GM21381 (cell line): ENCODE measurements around the gene MOCOS.

ENCODE experiments used
- ATAC-seq: cut with Tn5 transposase; IDR thresholded peaks from one replicate; pipeline ENCODE4 v1.9.1; 2021; ENCODE audit warnings: mild to moderate bottlenecking, moderate library complexity; ENCODE audit not compliant: unreplicated experiment

MOCOS gene

DNA sequence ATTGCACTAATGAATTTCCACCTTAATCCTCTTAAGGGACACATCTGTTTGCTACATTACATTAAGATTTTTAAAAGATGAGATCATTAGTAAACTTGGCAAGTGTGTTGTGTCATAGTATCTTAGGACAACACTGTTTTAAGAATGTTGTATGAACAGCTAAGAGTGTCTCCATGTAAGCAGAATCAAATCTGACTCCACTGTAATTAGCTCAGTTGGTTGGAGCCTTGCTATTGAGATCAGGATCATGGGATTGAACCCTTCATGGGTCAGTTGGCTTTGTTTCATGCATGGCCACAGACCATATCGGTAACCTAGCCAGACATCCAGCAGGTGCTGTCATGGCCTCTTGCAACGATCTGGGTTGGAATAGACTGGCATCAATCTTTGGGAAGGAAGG lies 115.4 kb downstream of the MOCOS start:
- ATAC-seq = no peak

DNA sequence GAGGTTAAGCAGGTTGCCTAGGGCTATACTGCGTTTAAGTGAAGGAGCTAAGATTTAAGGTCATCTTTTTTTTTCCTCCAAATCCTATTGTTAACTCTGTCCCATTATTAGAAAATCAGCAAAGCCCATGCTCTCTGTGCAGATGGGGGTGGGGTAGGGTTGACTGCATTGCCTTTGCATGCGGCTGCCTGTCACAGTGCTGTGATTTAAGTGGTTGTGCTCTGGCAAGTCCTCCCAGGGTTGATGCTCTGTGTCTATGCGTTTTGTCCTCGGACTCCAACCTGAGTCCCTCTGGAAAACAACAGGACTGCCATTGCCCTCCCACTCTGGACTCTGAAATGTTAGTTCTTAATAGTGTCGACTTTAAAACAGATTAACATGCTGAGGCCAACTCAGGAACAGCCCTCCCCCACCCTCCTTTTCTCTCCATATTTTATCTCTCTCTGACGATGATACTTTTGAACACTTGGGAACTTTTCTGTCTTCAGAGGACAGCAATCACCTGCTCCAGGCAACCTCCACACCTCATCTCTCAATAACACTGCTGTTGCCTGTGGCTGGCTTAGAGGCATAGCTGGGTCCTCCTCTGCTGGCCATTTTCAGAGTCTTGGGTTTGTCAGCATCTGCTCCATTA lies 116.0 kb downstream of the MOCOS start:
- no peak for ATAC-seq

DNA sequence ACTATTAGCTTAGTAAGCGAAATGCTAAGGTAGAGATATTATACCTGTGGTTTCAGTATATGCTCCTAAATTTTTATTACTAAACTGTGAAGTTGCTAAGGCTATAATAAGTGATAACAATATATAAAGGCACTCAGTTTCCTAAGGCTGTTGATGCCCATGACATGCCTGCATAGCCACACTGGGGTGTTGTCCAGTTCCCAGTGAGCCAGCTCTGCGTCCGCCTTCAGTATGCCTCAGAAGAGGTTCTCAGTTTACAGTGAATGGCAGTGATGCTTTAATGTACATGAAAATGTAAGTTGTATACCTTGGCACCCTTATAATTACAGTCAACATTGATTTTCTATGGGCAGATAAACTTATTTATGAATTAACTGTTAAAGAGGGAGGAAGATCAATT lies 117.4 kb downstream of the MOCOS start:
- ATAC-seq = no peak

DNA sequence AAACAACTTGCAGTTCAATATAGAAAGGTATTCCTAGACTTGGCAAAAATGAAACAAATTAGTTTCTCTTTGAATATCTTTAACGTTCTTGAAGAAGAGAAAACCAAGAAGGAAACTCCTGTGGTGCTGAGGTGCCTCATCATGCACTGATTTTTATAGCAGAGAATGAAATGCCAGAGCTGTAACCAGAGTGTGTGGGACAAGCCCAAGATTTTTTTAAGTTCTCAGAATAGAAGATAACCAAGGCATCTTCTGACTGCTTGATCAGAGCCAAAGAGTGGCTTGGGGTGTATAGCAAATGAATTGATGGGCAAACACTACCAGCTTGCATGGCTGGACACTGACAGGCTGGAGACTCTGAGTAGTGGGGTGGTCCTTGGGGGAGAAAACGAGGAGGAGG lies 118.1 kb downstream of the MOCOS start:
- no peak for ATAC-seq

DNA sequence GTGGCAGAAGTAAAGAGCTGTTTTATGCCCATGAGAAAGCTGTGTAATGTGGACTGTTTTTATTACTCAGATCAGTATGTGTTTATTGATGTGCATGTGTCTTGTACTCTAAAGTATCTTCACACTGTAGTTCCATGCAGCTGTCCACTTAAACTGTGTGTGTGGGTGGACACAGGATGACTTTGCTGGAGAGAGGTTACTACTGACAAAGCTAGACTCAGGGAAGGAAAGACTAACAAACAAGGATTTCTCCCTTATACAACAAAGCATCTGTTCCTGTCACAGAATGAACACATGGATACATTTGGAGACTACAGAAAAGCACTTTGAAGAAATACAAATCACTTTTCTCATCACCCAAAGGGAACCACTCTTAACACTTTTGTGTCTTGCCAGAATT lies 120.2 kb downstream of the MOCOS start:
- no peak for ATAC-seq

DNA sequence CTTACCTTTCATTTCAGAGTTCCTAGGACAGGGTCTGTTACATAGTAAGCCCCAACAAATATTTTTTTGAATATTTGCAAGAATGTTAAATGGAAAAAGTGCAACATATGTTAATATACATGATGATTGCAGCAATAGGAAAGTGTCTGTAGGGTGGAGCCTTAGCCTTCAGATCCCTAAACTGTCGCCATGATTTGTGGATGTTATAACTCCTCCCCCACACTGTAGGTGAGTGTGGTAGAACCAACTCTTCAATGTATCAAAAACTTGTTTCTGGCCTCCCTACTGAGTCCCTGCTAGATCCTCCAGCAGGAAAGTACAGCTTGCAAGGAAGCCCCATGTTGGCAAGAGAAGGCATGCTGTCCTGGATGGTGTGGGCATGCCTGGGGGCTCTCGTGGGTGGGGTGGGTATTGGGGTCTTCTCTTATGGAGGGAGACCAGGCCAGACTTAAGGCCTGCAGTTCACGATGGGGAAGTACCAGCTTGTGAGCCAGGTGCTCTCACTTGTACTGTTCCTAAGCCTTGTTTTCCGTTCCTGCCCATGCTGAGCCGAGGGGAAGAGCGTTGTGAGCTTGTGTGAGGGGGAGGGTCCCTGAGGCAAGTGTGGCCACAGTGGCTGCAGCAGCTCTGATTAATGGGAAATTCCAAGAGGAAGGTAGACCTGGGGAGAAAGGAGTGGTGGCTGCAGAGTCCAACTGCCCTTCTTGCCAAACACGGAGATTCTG lies 121.6 kb downstream of the MOCOS start:
- ATAC-seq = no peak

DNA sequence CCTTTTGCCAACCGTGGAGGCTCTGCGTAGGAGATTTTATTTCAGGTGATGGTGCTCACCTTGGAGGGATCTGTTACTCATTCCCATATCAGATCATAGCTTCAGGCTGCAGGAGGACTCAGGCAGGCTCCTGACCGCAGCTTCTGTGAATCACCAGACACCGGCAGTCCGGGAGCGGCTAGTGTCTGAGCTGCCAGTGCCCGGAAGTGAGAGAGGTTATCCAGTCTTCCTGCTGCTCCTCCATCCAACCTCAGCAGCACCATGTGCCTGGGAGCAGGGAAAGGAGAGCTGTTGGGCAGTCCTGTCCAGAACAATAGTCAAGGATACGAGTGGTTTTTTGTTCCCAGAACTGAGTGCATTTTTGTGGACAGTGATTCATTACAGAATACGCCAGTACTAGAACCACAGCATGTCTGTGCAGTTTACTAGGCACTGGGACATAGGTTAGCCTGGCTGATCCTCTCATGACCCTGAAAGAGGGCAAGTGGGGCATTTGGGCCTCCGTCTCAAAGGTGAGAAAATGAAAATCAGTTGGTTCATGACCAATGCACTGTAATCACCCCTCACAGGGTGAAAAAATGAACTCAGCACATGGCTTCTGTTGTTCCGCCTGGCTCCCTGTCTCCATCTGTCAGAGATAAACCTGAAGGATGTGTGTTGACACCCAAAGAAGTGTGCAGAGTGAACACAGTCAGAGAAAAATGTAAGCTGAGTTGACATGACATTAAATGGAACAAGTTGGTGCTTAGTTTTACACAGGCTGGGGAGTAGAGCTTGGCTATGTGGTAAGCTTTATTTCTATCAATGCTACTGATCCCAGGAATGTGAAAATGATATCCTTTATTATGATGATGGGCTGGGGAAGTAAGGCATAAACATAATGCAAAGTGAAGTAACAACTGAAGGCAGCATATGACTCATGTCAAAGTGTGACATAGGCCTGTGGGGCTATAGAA lies 122.4 kb downstream of the MOCOS start:
- no peak for ATAC-seq

DNA sequence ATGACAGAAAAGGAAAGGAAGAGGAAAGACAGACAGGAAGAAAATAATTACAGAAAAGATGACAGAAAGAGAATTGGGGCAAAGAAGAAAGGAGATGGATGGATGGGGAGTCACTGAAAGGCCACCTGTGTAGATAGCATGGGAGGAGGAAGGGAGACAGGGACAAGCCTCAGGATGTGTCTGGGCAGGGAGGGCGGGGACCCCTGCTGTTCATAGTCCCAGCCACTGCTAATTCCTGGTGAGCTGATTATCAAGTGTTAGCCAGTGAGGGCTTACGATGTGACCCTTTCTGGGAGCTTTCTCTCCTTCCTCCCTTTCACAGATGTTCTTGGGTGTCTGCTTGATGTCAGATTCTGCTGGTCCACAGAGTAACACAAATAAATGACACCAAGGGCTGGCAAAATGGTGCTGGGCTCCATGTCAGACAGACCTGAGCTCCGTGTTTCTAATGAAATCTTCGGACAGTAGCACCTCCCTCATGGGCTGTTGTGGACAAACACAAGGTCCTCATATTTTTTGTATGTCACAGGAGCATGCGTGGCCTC lies 123.8 kb downstream of the MOCOS start:
- no peak for ATAC-seq

DNA sequence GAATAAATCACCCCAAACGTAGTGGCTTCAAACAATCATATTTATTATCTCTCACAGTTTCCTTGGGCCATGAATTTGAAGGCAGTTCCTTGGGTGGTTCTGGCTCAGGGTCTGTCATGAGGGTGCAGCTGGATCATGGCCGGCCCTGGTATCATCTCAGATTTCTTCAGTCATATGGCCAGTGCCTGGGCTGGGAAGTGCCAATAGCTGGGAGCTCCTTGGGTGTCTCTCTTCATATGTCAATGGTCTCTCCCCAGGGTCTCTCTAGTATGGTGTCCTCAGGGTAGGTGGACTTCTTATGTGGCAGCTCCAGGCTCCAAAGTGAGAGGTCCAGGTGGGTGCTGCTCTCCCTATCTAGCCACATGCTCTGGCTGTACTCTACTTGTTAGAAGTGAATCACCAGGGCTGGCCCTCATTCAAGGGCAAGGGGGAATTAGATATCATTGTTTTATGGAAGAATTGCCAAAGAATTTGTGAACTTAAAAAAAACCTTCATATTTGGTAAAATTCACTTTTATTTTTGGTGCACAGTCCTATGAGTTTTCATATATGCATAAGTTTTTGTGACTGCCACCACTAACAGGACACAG lies 125.6 kb downstream of the MOCOS start:
- ATAC-seq = no peak

DNA sequence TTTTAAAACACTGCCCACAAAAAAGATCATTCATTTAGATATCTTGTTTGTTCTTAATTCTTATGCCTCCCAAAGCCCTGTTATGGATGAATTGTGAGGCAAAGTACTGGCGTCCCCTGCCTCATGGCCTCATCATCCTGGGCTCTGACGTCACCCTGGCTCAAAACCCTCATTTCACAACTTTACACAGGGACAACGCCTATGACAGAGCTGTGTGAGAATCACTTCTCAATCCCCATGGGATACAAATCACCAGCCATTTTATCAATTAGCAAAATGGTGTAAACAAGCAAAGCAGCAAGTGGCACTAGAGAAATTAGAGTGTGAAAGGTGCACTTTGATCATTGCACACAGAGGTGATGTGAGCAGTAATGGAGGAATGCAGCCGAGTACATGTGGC lies 126.8 kb downstream of the MOCOS start:
- no peak for ATAC-seq

DNA sequence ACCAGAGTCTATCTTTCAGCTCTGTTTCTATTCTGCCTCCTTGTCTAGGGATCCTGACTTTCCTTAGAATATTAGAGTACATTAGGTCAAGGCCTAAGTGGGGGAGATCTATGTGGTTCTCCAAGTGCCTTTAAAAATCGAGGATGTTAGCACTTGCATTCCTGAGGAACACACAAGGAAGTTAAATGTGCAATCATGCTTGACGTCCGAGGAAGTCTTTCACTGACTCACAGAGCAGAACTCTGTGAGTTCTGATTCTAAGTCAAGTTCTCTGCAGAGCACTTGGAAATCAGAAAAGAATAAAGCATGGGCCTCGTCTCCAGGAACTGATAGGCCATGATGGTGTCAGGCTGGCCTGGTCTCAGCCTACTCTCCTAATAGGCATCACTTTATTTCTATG lies 127.5 kb downstream of the MOCOS start:
- no peak for ATAC-seq

DNA sequence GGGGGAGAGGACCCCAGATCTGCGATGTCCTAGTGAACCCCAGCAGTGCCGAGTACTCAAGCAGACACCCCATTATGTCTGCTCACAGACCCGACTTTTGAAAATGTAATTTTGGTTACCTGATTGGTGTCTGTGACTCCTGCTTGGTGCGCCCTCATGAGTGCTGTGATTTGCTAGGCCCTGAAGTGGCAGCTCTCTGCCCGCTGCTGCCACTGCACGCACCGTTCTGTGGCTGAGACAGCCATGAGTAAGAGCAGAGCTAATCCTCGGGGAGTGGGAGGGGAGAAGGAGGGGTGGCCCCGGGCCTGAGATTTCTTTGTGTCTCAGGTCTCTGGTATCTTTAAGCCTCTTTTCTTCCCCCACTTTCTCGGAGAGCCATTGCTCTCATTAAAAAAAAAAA lies 128.4 kb downstream of the MOCOS start:
- ATAC-seq = no peak

DNA sequence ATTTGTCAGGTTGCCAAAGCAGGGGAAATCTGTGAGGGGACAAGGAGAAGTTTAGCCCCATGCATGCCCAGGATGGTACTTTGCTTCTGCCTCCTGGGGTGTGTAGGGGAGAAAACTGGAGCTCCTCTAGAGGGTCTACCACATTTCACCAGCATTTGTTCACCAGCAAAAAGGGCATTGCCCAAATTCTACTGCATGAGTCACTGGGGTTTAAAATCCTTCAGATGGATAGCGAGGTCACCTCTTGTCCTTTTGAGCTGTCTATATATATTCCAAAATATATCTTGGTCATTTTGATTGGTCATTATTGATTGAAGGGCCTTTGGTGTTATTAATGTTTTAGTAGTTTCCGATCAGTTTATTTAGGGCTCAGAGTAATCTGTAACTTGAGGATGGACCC lies 128.9 kb downstream of the MOCOS start:
- no peak for ATAC-seq
